HG02973 (cell line): ENCODE results near the gene CSNK1G2.
"Not testable (repeated sequence)": the region's sequence is repeated elsewhere in the genome, so short reads cannot be mapped to it uniquely, and the experiment has no call there.

ENCODE experiments used
- ATAC-seq: cut with Tn5 transposase; IDR thresholded peaks from one replicate; pipeline ENCODE4 v1.9.1; 2021; ENCODE audit warnings: moderate library complexity; ENCODE audit not compliant: unreplicated experiment

The CSNK1G2 gene

GRCh38 chr19:1986357-1987162 is 45.6 kb downstream of the CSNK1G2 start:
- no peak for ATAC-seq

- no peak for ATAC-seq
Measured at GRCh38 chr19:1987197-1988187, 46.5 kb downstream of the CSNK1G2 start.

GRCh38 chr19:1988464-1988863 is 47.5 kb downstream of the CSNK1G2 start:
- not testable (repeated sequence) for ATAC-seq

GRCh38 chr19:1989513-1990229 is 48.7 kb downstream of the CSNK1G2 start:
- no peak for ATAC-seq

GRCh38 chr19:1990230-1991017 is 49.5 kb downstream of the CSNK1G2 start:
- no peak for ATAC-seq

- ATAC-seq = no peak
Measured at GRCh38 chr19:1991018-1991913, 50.3 kb downstream of the CSNK1G2 start.

DNA sequence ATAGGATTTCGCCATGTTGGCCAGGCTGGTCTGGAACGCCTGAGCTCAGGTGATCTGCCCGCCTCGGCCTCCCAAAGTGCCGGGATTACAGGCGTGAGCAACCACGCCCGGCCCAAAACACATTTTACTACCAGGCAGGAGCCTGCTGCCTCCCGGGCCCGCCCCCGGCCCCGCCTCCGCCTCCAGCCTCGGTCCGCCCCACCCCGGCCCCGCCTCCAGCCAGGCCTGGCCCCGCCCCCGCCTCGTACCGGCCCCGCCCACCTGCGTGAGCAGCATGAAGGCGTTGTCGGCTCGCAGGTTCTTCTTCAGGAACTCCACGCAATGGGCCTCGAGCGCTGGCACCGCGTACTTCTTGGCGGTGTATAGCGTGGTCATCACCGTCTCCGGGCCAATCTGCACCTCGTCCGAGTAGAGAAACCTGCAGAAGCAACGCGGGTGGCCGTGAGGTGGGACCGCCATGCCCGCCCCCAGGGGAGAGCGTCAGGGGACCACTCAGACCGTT is 51.8 kb downstream of the CSNK1G2 start:
- no peak for ATAC-seq

GRCh38 chr19:1997353-1998233 is 56.6 kb downstream of the CSNK1G2 start:
- ATAC-seq = no peak

DNA sequence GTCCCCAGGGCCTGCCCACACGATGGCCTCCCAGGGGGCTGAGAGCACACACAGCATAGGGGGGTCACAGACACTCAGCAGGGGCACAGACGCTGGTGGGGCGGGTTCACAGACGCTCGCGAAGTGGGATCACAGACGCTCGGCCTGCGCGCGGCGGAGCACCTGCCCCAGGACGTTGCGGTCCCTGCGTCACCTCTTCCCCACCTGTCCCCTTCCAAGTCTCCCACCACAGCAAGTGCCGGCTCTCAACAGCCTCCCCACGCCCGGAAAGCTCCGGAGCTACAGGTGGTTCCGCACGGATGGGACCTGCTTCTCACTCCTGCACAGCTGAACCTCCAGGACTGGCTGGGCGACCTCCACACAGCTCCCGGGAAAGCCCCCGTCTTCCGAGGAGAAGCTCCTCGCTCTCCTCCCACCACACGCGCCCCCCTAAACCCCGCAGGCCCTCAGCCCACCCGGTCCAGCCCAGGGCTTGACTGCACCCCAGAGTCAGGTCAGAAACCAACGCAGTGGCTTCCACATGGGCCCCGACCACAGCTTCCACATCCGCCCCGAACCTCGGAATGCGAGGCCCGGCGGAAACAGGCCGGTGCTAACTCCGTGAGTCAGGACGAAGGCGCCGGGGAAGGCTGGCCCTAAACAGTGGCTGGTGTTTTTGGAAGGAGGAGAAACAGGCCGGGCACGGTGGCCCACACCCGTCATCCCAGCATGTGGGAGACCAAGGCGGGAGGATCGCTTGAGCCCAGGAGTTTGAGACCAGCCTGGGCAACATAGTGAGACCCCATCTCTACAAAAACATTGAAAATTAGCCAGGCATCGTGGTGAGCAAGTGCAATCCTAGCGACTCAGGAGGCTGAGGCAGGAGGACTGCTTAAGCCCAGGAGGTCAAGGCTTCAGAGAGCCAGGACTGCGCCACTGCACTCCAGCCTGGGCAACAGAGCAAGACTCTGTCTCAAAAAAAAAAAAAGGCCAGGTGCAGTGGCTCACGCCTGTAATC is 58.0 kb downstream of the CSNK1G2 start:
- ATAC-seq = no peak

- ATAC-seq = no peak
Measured at GRCh38 chr19:1999856-2000515, 59.0 kb downstream of the CSNK1G2 start.

DNA sequence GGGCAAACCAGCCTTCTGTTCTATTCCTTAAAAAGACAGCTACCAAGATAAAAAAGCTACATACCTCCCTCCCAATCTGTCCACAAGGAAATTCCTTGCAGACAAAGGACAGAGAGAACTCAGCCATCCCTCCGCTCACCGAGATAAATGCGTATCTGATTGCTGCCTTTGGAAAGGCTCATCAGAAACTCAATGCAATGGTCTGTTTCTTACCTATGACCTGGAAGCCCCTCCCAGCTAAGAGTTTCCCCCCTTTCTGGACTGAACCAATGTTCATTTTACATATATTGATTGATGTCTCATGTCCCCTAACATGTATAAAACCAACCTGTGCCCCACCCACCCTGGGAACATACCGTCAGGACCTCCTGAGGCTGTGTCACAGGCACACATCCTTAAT is 62.9 kb downstream of the CSNK1G2 start:
- ATAC-seq = no peak

DNA sequence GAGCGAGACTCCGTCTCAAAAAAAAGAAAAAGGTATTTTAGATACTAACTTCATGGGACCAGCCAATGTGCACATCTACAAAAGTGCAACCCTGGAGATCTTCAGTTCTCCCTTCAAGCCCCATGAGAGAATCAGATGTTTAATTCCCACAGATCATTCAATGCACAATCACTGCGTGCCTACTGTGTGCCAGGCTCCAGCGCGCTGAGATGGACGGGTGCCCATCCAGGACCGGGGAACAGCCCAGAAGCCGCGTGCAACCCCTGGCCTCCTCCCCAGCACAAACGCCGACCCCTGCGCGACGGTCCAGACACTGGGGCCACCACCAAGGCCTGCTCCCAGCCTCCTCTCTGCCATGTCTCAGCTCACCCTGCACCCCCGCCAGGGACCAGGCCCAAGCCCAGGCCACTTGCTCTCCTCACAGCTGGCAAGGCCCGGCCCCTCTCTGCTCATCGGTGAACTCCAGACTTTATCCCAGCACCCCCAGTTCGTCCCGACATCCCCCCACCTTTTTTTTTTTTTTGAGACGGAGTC is 69.2 kb downstream of the CSNK1G2 start:
- no peak for ATAC-seq

DNA sequence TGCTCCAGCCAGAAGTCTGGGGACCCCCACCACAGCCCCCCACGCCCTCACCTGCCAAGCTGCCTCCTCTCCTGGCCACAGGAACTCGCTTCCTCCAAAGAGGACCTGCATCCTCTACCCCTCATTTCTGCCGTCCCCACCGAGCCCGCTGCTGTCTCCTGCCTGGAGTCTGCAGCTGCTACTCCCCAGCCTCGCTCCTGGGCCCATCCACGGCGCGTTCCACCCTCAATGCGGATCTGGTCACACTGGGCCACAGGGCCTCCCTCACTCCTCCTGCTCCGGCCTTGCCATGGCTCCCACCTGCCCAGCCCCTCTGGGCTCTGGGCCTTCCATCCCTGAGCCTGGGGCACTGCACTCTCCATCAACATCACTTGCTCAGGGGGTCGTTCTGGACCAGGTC is 70.2 kb downstream of the CSNK1G2 start:
- ATAC-seq = no peak

DNA sequence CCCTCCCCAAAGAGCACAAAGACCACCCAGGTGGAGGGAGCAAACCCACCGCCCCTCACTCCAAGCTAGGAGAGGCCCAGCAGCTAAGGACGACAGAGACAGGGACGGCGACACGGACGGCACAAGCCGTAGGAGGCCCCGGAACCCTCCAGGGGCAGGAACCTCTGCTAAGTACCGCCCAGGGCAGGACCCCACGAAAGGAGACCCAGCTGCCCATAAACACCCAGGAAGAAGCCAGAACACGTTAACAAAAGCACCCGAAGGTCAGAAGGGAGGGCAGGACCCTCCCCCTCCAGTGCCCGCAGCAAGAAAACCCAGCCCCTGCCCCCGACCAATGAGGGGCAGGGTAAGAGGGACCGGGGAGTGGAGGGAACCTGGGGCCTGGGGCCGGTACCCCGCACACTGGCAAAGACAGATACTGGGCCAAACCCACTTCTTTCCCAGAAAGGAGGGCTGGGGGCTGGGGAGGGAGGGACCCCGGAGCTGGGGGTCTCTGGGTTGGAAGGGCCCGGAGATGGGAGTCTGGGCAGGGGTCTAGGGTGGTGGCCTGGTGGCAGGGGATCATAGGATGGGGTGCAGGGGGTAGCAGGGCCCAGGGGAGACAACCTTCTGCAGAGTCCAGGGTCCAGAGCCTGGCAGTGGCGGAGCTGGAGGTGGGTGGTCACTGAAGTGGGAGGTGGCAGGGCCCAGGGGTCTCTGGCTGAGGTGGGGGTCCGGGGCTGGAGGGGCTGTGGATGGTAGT is 72.1 kb downstream of the CSNK1G2 start:
- no peak for ATAC-seq

- no peak for ATAC-seq
Measured at GRCh38 chr19:2013683-2013961, 72.7 kb downstream of the CSNK1G2 start.

- ATAC-seq = no peak
Measured at GRCh38 chr19:2014131-2014571, 73.2 kb downstream of the CSNK1G2 start.
